Hematopoietic multipotent progenitor cell treated with erythropoietin and hydrocortisone succinate and interleukin-3 and kit ligand, for 4 days (in vitro differentiated cells): ENCODE data around the gene ZNF565.
A peak's percentile ranks its signal among the peaks of the same experiment; 100 is the strongest.
"Not testable (repeated sequence)": the region's sequence is repeated elsewhere in the genome, so short reads cannot be mapped to it uniquely, and the experiment has no call there.

Source experiments
- DNase-seq: peaks from one replicate; pipeline ENCODE4 v3.0.0-alpha.2; 2015

Gene ZNF565

GRCh38 chr19:36149673-36150406 is 64.6 kb downstream of the ZNF565 start:
- no peak for DNase-seq

GRCh38 chr19:36144624-36145023 is 69.8 kb downstream of the ZNF565 start:
- no peak for DNase-seq

- DNase-seq = no peak
Measured at GRCh38 chr19:36142496-36142895, 72.0 kb downstream of the ZNF565 start.

GRCh38 chr19:36142046-36142445 is 72.4 kb downstream of the ZNF565 start:
- DNase-seq = no peak

- DNase-seq = peak; percentile 94
Measured at GRCh38 chr19:36141039-36141927, 73.2 kb downstream of the ZNF565 start.

- peak; percentile 85 for DNase-seq
Measured at GRCh38 chr19:36140304-36141038, 74.0 kb downstream of the ZNF565 start.

GRCh38 chr19:36139473-36140303 is 74.8 kb downstream of the ZNF565 start, which contains the start of gene CAPNS1:
Gene CAPNS1, plus strand, starts transcription at chr19:36140066. Its CDS starts 946 bp downstream, at chr19:36141012.
- DNase-seq = peak; percentile 98

GRCh38 chr19:36139120-36139472 is 75.4 kb downstream of the ZNF565 start:
- DNase-seq = no peak

GRCh38 chr19:36136964-36137686 is 77.3 kb downstream of the ZNF565 start:
- peak; percentile 53 for DNase-seq

GRCh38 chr19:36134867-36135266 is 79.6 kb downstream of the ZNF565 start:
- DNase-seq = not testable (repeated sequence)
